Measurements from ENCODE around the gene GAS6.
"Not testable (repeated sequence)": the region's sequence is repeated elsewhere in the genome, so short reads cannot be mapped to it uniquely, and the experiment has no call there.

GAS6 gene

DNA sequence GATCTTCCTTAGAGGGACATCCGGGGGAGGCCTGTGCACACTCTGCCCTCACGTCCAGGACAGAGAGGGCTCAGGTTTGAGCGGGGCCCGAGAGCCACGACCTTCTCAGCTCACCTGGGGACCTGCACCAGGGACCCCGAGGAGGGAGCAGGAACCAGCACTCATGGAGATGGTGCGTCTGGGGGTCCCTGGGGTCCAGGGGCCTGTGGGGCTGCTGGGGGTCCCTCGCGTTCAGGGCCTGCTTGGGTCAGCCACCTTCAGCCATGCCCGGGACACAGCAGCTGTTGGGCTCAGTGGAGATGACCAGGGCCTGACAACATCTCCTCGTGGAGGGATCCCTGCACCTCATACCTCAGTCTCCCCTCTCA lies 57.8 kb downstream of the GAS6 start:
- no peak for DNase-seq (ENCODE audit: low read depth)

DNA sequence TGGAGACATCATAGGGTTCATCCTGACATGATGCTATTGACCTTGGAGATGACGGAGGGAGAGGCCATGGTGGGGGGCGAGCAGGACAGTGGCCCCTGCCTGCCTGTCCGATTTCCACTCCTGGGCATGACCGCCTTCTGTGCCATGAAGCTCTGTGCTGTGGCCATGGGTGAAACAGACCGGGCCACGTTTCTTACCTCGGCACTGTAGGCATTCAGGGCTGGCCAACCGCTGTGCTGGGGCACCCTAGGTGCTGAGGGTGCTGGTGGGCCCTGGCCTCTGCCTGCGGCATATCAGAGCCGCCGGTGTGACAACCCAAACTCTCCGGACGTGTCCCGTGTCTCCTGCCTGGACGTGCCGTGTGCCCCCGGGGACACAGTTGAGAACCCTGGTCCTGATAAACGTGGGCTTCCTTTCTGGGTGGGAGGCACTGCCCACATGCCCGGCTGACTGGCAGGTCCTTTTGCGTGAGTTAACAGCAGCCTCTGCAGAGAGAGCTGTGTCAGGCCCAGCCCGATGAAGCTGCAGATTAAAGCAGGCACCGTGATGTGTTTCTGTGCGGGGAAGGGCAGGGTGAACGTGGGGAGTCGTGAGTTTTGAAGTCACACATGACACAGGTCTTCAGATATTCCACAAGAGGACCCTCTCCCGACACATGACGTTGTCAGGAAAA lies 58.3 kb downstream of the GAS6 start:
- DNase-seq (ENCODE audit: low read depth) = no peak

DNA sequence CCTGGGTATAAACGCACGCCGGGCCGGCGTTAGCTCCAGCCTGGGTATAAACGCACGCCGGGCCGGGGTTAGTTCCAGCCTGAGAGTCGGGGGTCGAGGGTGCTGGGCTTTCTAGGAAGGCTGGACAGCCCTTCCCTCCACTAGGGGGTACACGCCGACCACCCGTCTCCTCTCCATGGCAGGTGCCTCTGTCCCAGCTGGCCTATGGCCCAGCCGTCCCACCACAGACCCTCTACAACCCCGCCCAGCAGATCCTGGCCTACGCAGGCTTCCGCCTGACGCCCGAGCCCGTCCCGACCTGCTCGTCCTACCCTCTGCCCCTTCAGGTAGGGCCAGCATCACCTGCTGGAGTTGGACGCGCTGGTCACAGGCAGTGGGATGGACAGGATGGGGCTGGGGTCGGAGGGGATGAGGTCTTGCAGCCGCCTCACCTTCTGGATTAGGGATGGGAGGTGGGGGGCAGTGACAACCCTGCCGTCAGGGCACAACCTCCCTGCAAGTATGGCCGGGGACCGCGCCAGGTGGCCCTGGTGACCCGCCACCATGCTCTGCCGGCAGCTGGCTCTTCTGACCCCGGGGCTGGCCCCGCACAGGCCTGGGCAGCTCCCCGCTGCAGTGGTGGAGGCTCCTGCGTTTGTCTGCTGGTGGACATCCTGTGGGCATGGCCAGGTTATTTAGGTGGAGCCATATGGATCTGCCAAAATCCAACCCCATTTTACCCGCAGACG lies 59.0 kb downstream of the GAS6 start:
- no peak for DNase-seq (ENCODE audit: low read depth)

DNA sequence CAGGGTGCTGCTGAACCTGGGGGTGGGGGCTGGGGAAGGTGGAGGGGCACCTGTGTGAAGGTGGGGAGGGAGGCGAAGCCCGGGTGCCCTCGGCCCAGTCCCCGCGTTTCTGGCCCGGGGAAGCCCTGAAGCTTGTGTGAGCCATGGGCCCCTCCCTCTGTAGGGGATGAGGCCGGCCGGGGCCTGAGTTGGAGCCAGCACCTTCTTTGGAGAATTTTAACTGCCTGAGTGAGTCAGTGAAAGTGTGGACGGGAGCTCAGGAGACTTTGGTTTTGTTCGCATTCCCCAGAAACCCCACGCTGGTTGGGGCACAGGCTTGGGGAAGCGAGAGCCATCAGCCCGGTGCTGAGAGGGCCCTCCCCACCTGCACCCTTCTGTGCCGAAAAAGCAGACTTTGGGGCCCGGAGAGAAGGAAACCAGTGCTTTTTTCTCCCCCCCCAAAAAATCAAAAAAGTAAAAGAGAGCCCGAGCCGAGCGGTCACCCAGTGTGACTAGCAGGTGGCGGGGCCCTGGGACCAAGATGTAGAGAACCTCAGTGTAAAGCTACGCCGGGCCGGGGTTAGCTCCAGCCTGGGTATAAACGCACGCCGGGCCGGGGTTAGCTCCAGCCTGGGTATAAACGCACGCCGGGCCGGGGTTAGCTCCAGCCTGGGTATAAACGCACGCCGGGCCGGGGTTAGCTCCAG lies 59.7 kb downstream of the GAS6 start:
- no peak for DNase-seq (ENCODE audit: low read depth)

DNA sequence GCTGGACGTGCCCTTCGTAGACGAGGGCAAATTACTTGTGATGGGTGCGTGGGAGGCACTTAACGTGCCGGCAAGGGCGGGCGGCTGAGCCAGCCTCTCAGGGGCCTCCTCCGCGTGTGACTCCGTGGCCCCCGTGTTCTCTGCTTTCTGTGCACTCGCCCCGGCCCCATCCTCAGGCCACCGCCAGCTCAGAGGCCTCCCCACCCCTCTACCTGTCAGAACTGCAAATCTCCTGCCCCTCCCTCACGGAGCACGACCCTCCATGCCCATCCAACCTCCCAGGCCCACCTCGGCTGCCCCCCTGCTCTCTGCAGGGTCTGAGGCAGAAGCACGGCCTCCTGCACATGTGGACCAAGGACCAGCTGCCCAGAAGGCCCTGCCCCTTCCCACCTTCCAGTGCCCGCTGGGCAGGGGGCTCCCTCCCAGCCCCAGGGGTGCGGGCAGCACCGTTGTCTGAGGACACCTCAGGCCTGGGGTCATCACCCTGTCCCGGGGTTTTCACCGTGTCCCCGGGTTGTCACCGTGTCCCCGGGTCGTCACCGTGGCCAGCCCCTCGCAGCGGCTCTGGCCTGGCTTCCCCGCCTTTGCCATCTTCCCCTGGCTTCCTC lies 60.4 kb downstream of the GAS6 start:
- no peak for DNase-seq (ENCODE audit: low read depth)

DNA sequence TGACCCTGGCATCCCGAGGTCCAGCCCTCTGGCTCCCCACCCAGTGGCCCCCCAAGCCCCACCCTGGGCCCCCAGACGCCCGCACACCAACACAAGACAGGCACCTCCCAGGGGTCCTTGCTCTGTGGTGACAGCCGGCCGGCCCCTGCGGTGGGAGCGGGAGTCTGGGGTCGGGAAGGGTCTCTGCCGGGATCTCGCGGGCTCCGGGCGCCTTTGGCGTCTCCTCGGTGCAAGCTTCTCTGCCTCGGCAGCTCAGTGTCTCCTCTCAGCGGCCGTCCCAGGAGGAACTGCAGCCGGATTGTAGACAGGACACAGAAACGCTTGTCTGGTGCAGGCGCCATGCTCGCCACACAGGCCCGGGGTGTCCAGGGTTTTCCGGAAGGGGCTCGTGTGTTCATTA lies 61.1 kb downstream of the GAS6 start:
- DNase-seq (ENCODE audit: low read depth) = no peak

DNA sequence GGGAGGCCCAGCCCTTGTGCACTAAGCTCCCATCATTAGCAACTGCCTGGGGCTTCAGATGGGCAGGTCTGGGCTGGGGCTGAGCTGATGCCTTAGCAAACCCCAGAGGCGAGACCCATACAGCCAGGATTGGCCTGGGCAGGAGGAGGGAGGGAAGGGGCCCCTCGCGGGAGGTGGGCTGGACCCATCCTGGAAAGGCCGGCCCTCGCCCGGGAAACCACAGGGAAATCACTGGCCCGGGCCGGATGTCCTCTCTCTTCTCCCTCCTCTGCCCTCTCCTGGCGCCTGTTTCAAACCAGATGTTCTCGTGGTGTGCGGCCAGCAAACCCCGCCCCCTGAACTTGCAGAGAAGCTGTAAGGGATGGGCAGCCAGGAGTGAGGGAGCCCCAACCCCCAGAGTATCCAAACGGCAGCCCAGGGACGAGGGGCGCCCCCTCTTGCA lies 61.8 kb downstream of the GAS6 start:
- DNase-seq (ENCODE audit: low read depth) = no peak

DNA sequence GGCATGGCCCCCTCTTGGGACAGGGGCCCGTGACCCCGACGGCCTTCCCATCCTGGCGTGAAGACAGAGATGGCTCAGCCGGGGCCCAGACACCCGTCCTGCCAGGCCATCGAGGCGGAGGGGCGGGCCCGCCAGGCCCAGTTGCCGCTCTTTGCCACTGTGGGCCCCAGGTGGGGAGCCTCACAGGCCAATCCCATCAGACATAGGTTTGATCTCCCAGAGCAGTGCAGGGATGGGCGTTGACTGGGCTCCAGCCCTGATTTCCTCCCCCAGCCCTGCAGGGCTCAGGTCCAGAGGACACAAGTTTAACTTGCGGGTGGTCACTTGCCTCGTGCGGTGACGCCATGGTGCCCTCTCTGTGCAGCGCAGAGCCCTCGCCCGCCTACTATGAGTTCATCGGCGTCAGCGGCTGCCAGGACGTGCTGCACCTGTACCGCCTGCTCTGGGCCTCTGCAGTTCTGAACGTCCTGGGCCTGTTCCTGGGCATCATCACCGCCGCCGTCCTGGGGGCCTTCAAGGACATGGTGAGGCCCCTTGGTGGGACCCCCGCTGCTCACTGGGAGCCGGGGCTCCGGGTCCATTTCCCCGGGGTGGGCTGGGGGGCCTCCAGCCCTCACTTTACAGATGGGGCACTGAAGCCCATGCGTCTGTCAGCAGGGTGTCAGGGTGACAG lies 62.5 kb downstream of the GAS6 start:
- DNase-seq (ENCODE audit: low read depth) = no peak

DNA sequence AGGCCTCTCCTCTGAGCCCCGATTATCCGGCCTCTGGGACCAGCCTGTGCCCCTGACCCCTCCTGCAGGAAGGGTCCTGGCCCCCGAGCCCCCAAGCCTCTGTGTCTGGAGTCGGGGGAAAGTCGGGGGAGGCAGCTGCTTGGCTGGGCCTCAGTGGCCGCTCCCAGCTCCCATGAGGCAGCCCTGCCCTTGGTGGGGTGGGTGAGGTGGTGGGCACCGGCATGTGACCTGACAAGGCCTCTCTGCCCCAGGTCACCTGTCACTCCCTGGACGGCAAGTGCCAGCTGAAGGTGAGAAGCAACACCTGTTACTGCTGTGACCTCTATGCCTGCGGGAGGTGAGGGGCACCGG lies 63.3 kb downstream of the GAS6 start:
- no peak for DNase-seq (ENCODE audit: low read depth)

DNA sequence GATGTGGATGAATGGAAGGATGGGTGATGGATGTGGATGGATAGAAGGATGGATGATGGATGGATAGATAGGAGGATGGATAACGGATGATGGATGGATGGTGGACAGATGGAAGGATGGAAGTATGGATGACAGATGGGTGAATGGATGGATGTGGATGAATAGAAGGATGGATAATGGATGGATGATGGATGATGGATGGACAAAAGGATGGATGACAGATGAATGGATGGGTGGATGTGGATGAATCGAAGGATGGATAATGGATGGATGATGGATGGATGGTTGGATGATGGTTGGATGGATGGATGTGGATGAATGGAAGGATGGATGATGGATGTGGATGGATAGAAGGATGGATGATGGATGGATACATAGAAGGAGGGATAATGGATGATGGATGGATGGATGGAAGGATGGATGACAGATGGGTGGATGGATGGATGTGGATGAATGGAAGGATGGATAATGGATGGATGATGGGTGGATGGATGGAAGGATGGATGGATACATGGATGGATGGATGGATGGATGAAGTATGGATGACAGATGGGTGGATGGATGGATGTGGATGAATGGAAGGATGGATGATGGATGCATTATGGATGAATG lies 65.6 kb downstream of the GAS6 start:
- DNase-seq (ENCODE audit: low read depth) = no peak

DNA sequence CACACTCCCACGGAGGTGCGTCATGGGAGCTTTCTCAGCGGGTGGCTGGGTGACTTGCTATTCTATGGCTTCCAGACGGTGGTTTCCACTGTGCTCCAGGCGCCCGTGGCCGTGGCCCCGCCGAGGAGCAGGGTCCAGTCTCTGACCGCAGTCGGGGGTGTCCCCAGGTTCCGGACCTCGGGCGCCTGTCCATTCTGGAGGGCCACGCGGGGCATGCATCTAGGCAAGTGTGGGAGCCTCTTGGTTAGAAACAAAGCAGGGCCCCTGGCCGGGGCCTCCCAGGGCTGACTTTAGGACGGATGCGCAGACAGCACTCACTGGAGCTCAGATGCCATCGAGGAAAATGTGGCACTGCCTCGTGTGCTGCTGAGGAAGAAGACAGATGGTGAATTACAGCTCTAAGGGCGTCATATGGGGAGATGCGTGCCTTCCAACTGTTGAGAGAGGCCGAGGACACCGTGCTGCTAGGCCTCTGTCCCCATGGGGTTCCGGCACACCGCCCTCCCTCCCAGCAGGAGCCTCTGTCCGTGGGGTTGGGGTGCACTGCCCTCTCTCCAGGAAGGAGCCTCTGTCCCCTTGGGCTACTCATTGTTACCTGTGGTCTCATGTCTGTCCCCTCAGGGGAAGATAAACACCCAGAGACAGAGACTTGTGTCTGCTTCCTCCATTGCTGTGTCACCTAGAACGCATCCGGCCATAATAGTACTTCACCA lies 66.8 kb downstream of the GAS6 start:
- no peak for DNase-seq (ENCODE audit: low read depth)

DNA sequence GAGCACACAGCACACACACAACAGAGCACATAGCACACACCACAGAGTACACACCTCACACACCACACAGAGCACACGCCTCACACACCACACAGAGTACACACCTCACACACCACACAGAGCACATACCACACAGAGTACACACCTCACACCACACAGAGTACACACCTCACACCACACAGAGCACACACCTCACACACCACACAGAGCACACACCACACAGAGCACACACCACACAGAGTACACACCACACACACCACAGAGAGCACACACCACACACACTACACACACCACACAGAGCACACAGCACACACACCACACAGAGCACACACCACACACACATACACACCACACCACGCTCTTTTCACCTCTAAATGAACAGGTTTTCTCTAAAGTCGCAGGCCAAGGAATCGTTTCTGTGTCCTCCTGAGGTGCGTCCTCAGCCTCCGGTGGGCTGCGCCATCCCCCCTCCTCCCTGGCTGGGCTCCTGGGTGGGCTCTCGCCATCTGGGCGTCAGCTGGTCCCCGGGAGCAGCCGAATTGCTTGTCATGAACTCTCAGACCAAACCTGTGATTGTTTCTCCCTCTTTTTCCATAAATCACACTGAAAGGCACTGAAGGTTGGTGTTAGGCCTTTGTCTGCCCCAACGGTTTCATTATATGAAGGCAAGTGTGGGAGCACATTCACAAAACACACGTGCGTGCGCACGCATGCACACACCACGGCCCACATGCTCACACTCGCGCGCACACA lies 67.5 kb downstream of the GAS6 start:
- DNase-seq (ENCODE audit: low read depth) = no peak

DNA sequence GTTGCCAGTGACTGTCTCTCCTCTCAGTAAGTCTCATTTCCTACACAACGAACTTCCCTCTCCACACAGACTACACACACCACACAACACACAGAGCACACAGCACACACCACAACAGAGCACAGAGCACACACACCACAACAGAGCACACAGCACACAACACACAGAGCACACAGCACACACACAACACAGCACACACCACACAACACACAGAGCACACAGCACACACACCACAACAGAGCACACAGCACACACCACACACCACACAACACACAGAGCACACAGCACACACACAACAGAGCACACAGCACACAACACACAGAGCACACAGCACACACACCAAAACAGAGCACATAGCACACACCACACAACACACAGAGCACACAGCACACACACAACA lies 68.5 kb downstream of the GAS6 start:
- DNase-seq (ENCODE audit: low read depth) = not testable (repeated sequence)

DNA sequence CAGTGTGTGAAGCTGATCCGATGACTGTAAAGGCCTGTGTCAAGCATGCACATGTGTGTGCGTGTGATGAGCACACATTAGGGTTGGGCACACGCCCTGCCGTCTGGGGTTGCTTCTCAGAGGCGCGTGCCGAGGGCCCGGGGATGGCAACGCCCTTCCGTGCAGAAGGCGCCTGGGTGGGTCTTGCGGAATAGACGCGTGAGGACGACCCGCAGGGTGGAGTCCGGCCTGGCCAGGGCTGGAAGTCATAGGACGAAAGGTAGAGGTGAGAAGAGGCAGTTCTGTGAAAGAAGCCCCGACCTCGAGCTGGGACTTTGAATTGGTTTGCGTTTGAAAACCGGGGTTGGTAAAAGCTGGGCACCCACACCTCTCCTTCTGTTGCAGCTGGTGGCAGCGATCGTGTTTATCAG lies 69.1 kb downstream of the GAS6 start:
- DNase-seq (ENCODE audit: low read depth) = no peak

DNA sequence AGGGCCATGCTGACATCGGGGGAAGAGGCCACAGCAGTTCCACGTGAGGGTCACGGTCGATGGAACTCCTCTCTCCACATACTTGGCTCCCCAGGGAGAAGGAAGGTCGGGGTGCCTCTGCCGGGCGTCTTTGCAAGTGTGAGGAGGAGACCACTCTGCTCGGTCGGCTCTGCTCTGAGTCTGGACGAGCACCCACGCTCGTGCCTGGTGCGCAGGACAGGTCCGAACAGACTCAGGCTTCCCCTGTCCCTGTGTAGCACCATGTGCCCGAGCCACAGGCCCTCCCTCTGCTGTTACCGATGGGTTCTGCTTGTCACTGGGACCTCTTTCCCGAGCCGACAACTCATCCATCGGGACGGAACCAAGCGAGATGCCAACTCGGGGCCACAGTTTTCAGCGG lies 69.8 kb downstream of the GAS6 start:
- no peak for DNase-seq (ENCODE audit: low read depth)

DNA sequence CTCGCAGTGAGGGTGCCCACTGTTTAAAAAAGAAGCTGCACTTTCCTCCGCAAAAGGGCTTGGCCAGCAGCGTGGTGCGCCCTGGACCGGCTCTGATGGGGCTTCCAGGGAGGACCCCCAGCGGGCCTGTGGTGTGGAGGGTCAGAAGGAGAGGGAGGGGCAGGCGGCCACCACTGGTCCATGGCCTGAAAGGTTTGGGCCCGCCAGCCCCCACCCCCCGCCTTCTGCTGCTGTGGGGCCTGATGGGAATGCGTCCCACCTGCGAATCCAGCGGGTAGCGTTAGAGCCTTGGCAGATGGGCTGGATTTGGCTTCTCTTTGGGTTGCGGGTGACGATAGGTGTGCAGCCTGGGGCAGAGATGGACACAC lies 70.2 kb downstream of the GAS6 start:
- DNase-seq (ENCODE audit: low read depth) = no peak

DNA sequence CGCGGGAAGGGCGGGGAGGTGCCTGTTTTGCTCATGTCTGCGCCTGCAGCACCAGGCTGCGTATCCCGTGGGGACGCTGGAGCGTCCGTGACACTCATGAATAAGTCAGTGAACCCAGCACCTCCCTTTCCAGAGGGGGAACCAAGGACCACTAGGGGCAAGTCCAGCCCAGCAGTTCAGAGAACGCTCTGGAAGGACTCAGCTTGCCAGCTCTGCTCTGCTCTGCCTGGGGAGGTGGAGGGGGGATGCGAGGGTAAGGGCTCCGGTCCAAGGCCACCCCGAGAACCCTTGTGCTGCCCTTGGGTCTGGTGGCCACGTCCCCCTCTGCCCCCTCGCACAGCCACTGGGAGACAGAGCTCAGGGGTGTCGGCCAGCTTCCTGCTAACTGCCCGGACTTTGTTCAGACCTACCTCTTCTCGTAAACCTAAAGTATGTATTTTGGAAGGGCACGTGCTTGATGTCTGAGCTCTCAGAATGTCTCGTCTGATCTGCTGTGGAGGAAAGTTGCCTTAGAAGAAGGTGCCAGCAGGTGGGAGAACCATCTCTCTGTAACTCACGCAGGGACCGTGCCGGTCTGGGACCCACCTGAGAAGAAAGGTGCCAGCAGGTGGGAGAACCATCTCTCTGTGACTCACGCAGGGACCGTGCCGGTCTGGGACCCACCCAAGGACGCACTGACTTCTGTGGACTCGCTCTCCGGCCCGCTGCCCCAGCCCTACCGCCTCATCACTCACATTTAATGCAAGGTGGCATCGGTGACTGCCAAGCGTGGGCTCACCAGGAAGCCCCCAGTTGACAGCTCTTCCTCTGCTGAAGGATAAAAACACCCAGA lies 70.8 kb downstream of the GAS6 start:
- no peak for DNase-seq (ENCODE audit: low read depth)

DNA sequence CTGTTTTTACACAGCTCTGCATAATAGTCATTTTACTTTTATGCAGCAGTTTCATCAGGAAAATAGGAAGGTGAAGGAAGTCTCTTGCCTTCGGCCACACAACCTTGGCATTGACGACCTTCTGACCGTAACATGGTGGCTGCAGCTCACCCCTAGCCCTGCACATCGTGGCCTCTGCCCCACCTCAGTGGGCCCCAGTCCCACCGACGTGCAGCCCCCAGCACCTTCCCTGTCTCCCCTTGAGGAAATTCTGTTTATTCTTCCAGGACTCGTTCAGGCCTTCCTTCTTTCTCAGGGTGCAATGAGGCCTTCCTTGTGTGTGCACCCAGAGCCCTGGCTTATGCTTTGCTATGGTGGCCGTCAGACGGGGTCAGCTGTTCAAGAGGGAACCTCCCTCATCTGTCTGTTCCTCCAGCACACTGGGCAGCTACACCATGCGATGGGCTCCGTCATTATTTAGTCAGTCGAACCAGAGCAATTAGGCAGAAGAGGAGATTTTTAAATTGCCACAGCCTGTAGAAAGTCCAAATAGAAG lies 71.6 kb downstream of the GAS6 start:
- DNase-seq (ENCODE audit: low read depth) = no peak

DNA sequence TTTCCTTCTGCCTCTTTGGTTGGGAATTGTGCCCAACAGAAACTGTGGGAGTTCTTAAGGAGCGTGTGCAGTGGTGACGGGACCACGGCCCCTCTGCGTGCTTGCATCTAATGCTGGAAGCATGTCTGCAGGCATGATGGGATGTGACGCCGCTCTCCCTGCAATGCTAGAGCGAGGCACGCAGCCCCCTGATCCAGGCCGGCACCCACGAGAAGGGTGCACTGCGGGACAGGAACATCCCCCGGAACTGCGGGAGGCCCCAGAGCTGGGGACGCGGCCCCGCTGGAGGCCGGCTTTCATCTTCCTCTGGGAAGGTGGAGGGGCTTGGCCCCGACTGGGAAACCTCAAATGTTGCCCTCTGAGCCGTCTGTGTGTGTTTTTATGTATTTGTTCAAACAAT lies 72.1 kb downstream of the GAS6 start:
- DNase-seq (ENCODE audit: low read depth) = no peak

DNA sequence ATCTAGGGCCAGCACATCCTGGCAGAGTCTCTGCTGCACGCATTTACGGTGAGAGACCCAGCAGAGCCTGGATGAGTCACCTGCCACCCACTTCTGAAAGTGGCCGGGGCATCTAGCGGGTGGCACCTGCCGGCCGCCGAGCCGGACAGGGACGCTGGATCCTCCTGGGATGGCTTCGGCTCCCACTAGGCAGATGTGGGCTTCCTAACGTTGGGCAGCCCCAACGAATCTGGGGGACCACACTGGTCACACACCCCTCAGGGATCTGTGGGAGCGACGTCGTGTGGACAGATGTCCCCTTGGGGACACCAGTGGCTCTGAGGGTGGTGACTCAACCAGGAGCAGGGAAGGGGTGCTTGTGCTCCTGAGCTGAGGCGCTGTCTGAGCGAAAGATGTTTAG lies 72.7 kb downstream of the GAS6 start:
- DNase-seq (ENCODE audit: low read depth) = no peak
